Mesenchymal stem cell (in vitro differentiated cells and primary cell): ENCODE data around the gene NPAS2.
A peak's percentile ranks its signal among the peaks of the same experiment; 100 is the strongest.

Experiments used
- DNase-seq: peaks from one replicate; pipeline ENCODE4 v3.0.0-alpha.2; 2013
- H2AFZ ChIP-seq: one replicate; pipeline ENCODE4 v1.6.1; 2013; ENCODE audit warnings: low read depth, mild to moderate bottlenecking, control low read depth, inconsistent platforms, low read length, moderate library complexity
- H2AK5ac ChIP-seq: 2 replicates; pipeline ENCODE4 v1.6.1; 2013; ENCODE audit warnings: low read length, moderate library complexity, mild to moderate bottlenecking, inconsistent platforms; ENCODE audit not compliant: severe bottlenecking
- H2BK120ac ChIP-seq: one replicate; pipeline ENCODE4 v1.6.1; 2013; ENCODE audit warnings: low read depth, mild to moderate bottlenecking, inconsistent platforms, low read length, moderate library complexity
- H2BK12ac ChIP-seq, 2 experiments: one replicate each; pipeline ENCODE4 v1.6.1; 2013; ENCODE audit warnings: inconsistent platforms in 2 of 2, low read length in 2 of 2, mild to moderate bottlenecking in 2 of 2, moderate library complexity in 2 of 2, control low read depth in 1 of 2
- H2BK15ac ChIP-seq: one replicate; pipeline ENCODE4 v1.6.1; 2013; ENCODE audit warnings: mild to moderate bottlenecking, low read depth, inconsistent platforms; ENCODE audit not compliant: poor library complexity, severe bottlenecking
- H2BK5ac ChIP-seq: 2 replicates; pipeline ENCODE4 v1.6.1; 2013; ENCODE audit warnings: low read depth, mild to moderate bottlenecking, low read length, control low read depth, inconsistent platforms; ENCODE audit not compliant: poor library complexity, severe bottlenecking
- H3K14ac ChIP-seq, 2 experiments: one replicate each; pipeline ENCODE4 v1.6.1; 2013; ENCODE audit warnings: inconsistent platforms in 2 of 2, low read length in 2 of 2, control low read depth in 1 of 2, mild to moderate bottlenecking in 1 of 2, moderate library complexity in 1 of 2
- H3K18ac ChIP-seq, 2 experiments: one replicate each; pipeline ENCODE4 v1.6.1; 2013; ENCODE audit warnings: inconsistent platforms in 2 of 2, low read length in 2 of 2, control low read depth in 1 of 2, low read depth in 1 of 2, mild to moderate bottlenecking in 1 of 2
- H3K23ac ChIP-seq, 2 experiments: one replicate each; pipeline ENCODE4 v1.6.1; 2013; ENCODE audit warnings: inconsistent platforms in 2 of 2, low read length in 2 of 2, mild to moderate bottlenecking in 2 of 2, moderate library complexity in 2 of 2, control low read depth in 1 of 2
- H3K27ac ChIP-seq: 2 replicates; pipeline ENCODE4 v1.5.1; 2013; ENCODE audit warnings: mild to moderate bottlenecking, moderate library complexity, low read length, control low read depth, inconsistent platforms; ENCODE audit not compliant: poor library complexity, severe bottlenecking
- H3K27me3 ChIP-seq, 2 experiments: 2 replicates each; pipeline versions ENCODE4 v1.6.1 to v1.7.0; 2013; ENCODE audit warnings: low read length in 2 of 2, mild to moderate bottlenecking in 2 of 2, moderate library complexity in 2 of 2, control low read depth in 1 of 2, inconsistent platforms in 1 of 2; ENCODE audit not compliant: control insufficient read depth in 1 of 2, insufficient read depth in 1 of 2
- H3K36me3 ChIP-seq, 2 experiments: 2 replicates each; pipeline versions ENCODE4 v1.6.1 to v1.7.0; 2013; ENCODE audit warnings: low read length in 2 of 2, control low read depth in 1 of 2, inconsistent platforms in 1 of 2, low read depth in 1 of 2, mild to moderate bottlenecking in 1 of 2; ENCODE audit not compliant: insufficient read depth in 2 of 2, control insufficient read depth in 1 of 2
- H3K4ac ChIP-seq, 2 experiments: one replicate each; pipeline ENCODE4 v1.6.1; 2013; ENCODE audit warnings: inconsistent platforms in 2 of 2, low read length in 2 of 2, mild to moderate bottlenecking in 2 of 2, moderate library complexity in 2 of 2, control low read depth in 1 of 2, low read depth in 1 of 2
- H3K4me1 ChIP-seq: 2 replicates; pipeline ENCODE4 v1.6.1; 2013; ENCODE audit warnings: low read depth, low read length, control low read depth; ENCODE audit not compliant: control insufficient read depth, insufficient read depth
- H3K4me2 ChIP-seq: 2 replicates; pipeline ENCODE4 v1.6.1; 2013; ENCODE audit warnings: low read length, mild to moderate bottlenecking, inconsistent platforms; ENCODE audit not compliant: poor library complexity, severe bottlenecking
- H3K4me3 ChIP-seq, 2 experiments: 2 replicates each; pipeline versions ENCODE4 v1.5.1 to v1.7.0; 2013; ENCODE audit warnings: low read length in 2 of 2, mild to moderate bottlenecking in 2 of 2, control low read depth in 1 of 2, low read depth in 1 of 2; ENCODE audit not compliant: insufficient read depth in 1 of 2
- H3K79me1 ChIP-seq: replicated peaks from 2 replicates; pipeline ENCODE4 v1.6.1; 2013; ENCODE audit warnings: mild to moderate bottlenecking, control low read depth, low read length, inconsistent platforms; ENCODE audit not compliant: poor library complexity, severe bottlenecking
- H3K9ac ChIP-seq: 2 replicates; pipeline ENCODE4 v1.7.0; 2013; ENCODE audit warnings: mild to moderate bottlenecking, low read length, moderate library complexity
- H3K9me3 ChIP-seq: 2 replicates; pipeline ENCODE4 v1.7.0; 2013; ENCODE audit warnings: mild to moderate bottlenecking, low read length; ENCODE audit not compliant: control insufficient read depth
- H4K8ac ChIP-seq: one replicate; pipeline ENCODE4 v1.6.1; 2013; ENCODE audit warnings: inconsistent platforms, mild to moderate bottlenecking, low read length, moderate library complexity
- H4K91ac ChIP-seq: one replicate; pipeline ENCODE4 v1.6.1; 2013; ENCODE audit warnings: mild to moderate bottlenecking, low read length, inconsistent platforms
- WGBS: methylation state at CpG from one replicate; pipeline ENCODE4 v1.1.7; 2013; ENCODE audit warnings: mixed read lengths; 5-methylcytosine and 5-hydroxymethylcytosine counted together

The NPAS2 gene

GRCh38 chr2:100919316-100919715, 99.4 kb downstream of the NPAS2 start:
- peak overlapping the region in 1 of 2 experiments; percentile 31 for H2BK12ac ChIP-seq
- 48% methylated on average over 16 of the region's 16 CpGs for WGBS
- no peak overlapping the region for H2BK15ac ChIP-seq

DNA sequence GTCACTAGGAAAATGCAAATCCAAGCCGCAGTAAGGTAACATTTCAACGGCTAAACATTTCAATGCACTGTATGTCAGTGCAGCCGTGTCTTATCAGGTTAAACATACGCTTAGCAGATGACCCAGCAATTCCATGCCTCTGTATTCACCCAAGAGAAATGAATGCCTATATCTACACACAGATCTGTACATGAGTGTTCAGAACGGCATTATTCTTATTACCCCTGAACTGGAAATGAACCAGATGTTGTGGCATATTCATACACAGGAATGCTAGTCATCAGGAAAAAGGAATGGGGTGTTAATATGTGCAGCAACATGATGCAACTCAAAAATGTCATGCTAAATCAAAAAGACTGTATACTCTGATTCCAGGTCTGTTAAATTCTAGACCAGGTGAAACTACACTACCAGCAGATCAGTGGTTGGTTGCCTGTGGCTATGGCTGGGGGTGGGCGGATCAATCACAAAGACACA, 101.8 kb downstream of the NPAS2 start:
- Histone ChIP-seq H2BK5ac (no peak overlapping the region), H3K4me1 (peaks cover 2% of the 10 kb centered on the region), H3K79me1 (no peaks in the 10 kb centered on the region), H3K27me3 (no peaks in the 10 kb centered on the region), H4K91ac (no peak overlapping the region), H3K36me3 (peaks cover 0 to 8% of the 10 kb centered on the region in 2 experiments), H4K8ac (no peak overlapping the region), H3K23ac (no peak overlapping the region), H2AFZ (no peak overlapping the region), H3K4me3 (no peak overlapping the region), H2BK12ac (no peak overlapping the region), H2AK5ac (no peak overlapping the region), H3K4ac (no peak overlapping the region), H3K9me3 (no peaks in the 10 kb centered on the region), H2BK15ac (no peak overlapping the region), H3K9ac (no peak overlapping the region), H3K14ac (no peak overlapping the region), H2BK120ac (no peak overlapping the region), H3K4me2 (no peak overlapping the region), H3K18ac (no peak overlapping the region), H3K27ac (no peak overlapping the region)
- peak; percentile 51 for DNase-seq
- 63% methylated on average over 5 of the region's 6 CpGs for WGBS

More at GRCh38 chr2:100919316-100919715, 99.4 kb downstream of the NPAS2 start:
- H3K18ac ChIP-seq: peak overlapping the region in 1 of 2 experiments; percentile 21
- H2BK120ac ChIP-seq: no peak overlapping the region
- no peaks in the 10 kb centered on the region for H3K9me3 ChIP-seq
- no peak overlapping the region for H3K4ac ChIP-seq
- H2BK5ac ChIP-seq: no peak overlapping the region
- no peak overlapping the region for H4K8ac ChIP-seq
- H3K36me3 ChIP-seq: peaks cover 0 to 3% of the 10 kb centered on the region in 2 experiments
- H3K4me2 ChIP-seq: no peak overlapping the region
- no peak overlapping the region for H2AK5ac ChIP-seq
- H3K27ac ChIP-seq: no peak overlapping the region
- no peaks in the 10 kb centered on the region for H3K27me3 ChIP-seq
- peak overlapping the region in 1 of 2 experiments; percentile 39 for H3K14ac ChIP-seq
- no peak overlapping the region for H3K23ac ChIP-seq
- no peak overlapping the region for H3K9ac ChIP-seq
- H2AFZ ChIP-seq: no peak overlapping the region
- H3K79me1 ChIP-seq: no peaks in the 10 kb centered on the region
- H3K4me1 ChIP-seq: no peaks in the 10 kb centered on the region
- no peak overlapping the region for H3K4me3 ChIP-seq
- no peak for DNase-seq
- H4K91ac ChIP-seq: no peak overlapping the region

DNA sequence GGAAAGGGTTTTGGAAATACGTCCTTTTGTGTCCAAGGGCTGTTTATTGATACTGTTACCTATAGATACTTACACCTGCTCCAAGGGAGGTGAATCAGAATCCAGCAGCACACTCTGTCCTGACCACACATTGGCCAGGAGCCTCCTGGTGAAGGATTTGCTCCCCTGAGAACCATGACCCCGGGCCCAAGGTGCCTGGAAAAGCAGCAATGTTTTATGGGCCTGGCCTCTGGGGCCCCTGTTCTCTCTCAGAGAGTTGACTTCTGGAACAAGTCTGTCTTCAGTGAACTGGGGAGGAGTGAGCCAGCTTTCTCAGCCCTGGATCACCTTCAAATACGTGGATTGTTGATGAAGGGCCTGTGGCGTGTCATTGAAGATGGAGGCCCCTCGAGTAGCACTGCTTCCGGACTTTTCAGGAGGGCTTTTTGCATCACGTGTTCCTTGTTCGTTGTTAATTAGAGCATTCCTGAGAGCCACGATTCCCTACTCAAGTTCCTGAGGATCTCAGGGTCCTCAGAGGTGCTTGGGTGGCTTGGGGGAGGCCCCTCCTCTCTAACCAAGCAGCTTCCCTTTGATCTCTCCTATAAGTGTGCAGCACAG, 103.6 kb downstream of the NPAS2 start:
- H3K9ac ChIP-seq: no peak overlapping the region
- H3K23ac ChIP-seq: no peak overlapping the region
- H3K4me3 ChIP-seq: no peak overlapping the region
- no peak overlapping the region for H3K14ac ChIP-seq
- no peaks in the 10 kb centered on the region for H3K27me3 ChIP-seq
- H4K91ac ChIP-seq: no peak overlapping the region
- no peak overlapping the region for H2BK5ac ChIP-seq
- peaks cover 2% of the 10 kb centered on the region for H3K4me1 ChIP-seq
- H3K36me3 ChIP-seq: peaks cover 0 to 12% of the 10 kb centered on the region in 2 experiments
- H3K27ac ChIP-seq: no peak overlapping the region
- H3K18ac ChIP-seq: no peak overlapping the region
- H4K8ac ChIP-seq: no peak overlapping the region
- H2AK5ac ChIP-seq: no peak overlapping the region
- WGBS: 86% methylated on average over 8 of the region's 9 CpGs
- no peak for DNase-seq
- H2AFZ ChIP-seq: no peak overlapping the region
- peak overlapping the region; percentile 36 for H2BK120ac ChIP-seq
- H2BK15ac ChIP-seq: no peak overlapping the region
- no peak overlapping the region for H2BK12ac ChIP-seq
- no peak overlapping the region for H3K4ac ChIP-seq
- no peaks in the 10 kb centered on the region for H3K79me1 ChIP-seq
- H3K9me3 ChIP-seq: no peaks in the 10 kb centered on the region
- no peak overlapping the region for H3K4me2 ChIP-seq

GRCh38 chr2:100924122-100924519, 104.2 kb downstream of the NPAS2 start:
- no peak overlapping the region for H3K23ac ChIP-seq
- no peak overlapping the region for H2AFZ ChIP-seq
- H2BK15ac ChIP-seq: no peak overlapping the region
- peaks cover 0 to 12% of the 10 kb centered on the region in 2 experiments for H3K36me3 ChIP-seq
- no peak overlapping the region for H2BK120ac ChIP-seq
- H3K9ac ChIP-seq: peak overlapping the region; percentile 57
- H3K4me2 ChIP-seq: no peak overlapping the region
- no peak overlapping the region for H3K4ac ChIP-seq
- no peaks in the 10 kb centered on the region for H3K27me3 ChIP-seq
- H2AK5ac ChIP-seq: no peak overlapping the region
- H3K27ac ChIP-seq: no peak overlapping the region
- H3K14ac ChIP-seq: no peak overlapping the region
- H4K8ac ChIP-seq: no peak overlapping the region
- no peaks in the 10 kb centered on the region for H3K9me3 ChIP-seq
- H3K4me1 ChIP-seq: peaks cover 2% of the 10 kb centered on the region
- peak overlapping the region in 1 of 2 experiments; percentile 70 for H3K4me3 ChIP-seq
- 100% methylated on average over 1 of the region's 1 CpG for WGBS
- H2BK5ac ChIP-seq: no peak overlapping the region
- no peaks in the 10 kb centered on the region for H3K79me1 ChIP-seq
- H3K18ac ChIP-seq: peak overlapping the region in 1 of 2 experiments; percentile 76
- no peak overlapping the region for H4K91ac ChIP-seq
- H2BK12ac ChIP-seq: no peak overlapping the region
- peak; percentile 46 for DNase-seq
